Liver (tissue), 9 donors: ENCODE measurements around the gene ASB13. TPM values are rescaled to one million over a fixed set of nuclear protein-coding genes. Genes with fewer than 3 reads are reported as not detected.
A peak's percentile ranks its signal among the peaks of the same experiment; 100 is the strongest.

ENCODE experiments used
- DNase-seq: peaks from one replicate; pipeline ENCODE4 v3.0.0-alpha.2; 2017; ENCODE audit warnings: low spot score
- H3K27ac ChIP-seq, 2 donors: one replicate each; pipeline ENCODE4 v1.7.0; 2013; ENCODE audit warnings: inconsistent platforms in 2 of 2, low read length in 2 of 2, control low read depth in 1 of 2, low read depth in 1 of 2, mild to moderate bottlenecking in 1 of 2
- H3K27me3 ChIP-seq, 4 donors: one replicate each; pipeline versions ENCODE4 v1.6.1 to v1.7.0; 2013; ENCODE audit warnings: low read length in 3 of 4, inconsistent platforms in 1 of 4, mild to moderate bottlenecking in 1 of 4, moderate library complexity in 1 of 4; ENCODE audit not compliant: control insufficient read depth in 4 of 4, insufficient read depth in 4 of 4
- H3K36me3 ChIP-seq, 4 donors: one replicate each; pipeline versions ENCODE4 v1.6.1 to v1.7.0; 2013; ENCODE audit warnings: low read length in 3 of 4, mild to moderate bottlenecking in 3 of 4, low read depth in 1 of 4, moderate library complexity in 1 of 4; ENCODE audit not compliant: control insufficient read depth in 4 of 4, insufficient read depth in 3 of 4
- H3K4me1 ChIP-seq, 4 donors: one replicate each; pipeline versions ENCODE4 v1.6.1 to v1.7.0; 2013; ENCODE audit warnings: low read length in 3 of 4, mild to moderate bottlenecking in 3 of 4, moderate library complexity in 1 of 4; ENCODE audit not compliant: control insufficient read depth in 4 of 4, insufficient read depth in 4 of 4
- H3K4me3 ChIP-seq, 3 donors: one replicate each; pipeline versions ENCODE4 v1.6.1 to v1.7.0; 2013; ENCODE audit warnings: low read length in 3 of 3, control low read depth in 1 of 3, low read depth in 1 of 3, mild to moderate bottlenecking in 1 of 3
- H3K9ac ChIP-seq, 2 donors: one replicate each; pipeline ENCODE4 v1.7.0; 2013; ENCODE audit warnings: low read length in 2 of 2, mild to moderate bottlenecking in 2 of 2, moderate library complexity in 2 of 2, control low read depth in 1 of 2, low read depth in 1 of 2
- H3K9me3 ChIP-seq, 4 donors: one replicate each; pipeline versions ENCODE4 v1.6.1 to v1.7.0; 2013; ENCODE audit warnings: low read length in 3 of 4; ENCODE audit not compliant: control insufficient read depth in 4 of 4
- ATF3 ChIP-seq: IDR thresholded peaks from 2 replicates; pipeline ENCODE4 v1.6.1; 2016; ENCODE audit warnings: antibody characterized with exemption
- CTCF ChIP-seq: fragments of 150-350 bp; IDR thresholded peaks from 2 replicates; pipeline ENCODE4 v1.5.1; 2017; ENCODE audit warnings: improper control_type of control experiment, low read depth, low read length; ENCODE audit not compliant: missing input control
- EGR1 ChIP-seq, 2 donors: IDR thresholded peaks; 2 replicates each; pipeline ENCODE4 v1.6.1; 2016 to 2018; ENCODE audit warnings: antibody characterized with exemption in 2 of 2, low read depth in 2 of 2
- FOXA1 ChIP-seq: IDR thresholded peaks from 2 replicates; pipeline ENCODE4 v1.6.1; 2016; ENCODE audit warnings: antibody characterized with exemption
- FOXA2 ChIP-seq: IDR thresholded peaks from 2 replicates; pipeline ENCODE4 v1.6.1; 2016; ENCODE audit warnings: antibody characterized with exemption
- JUND ChIP-seq, 2 donors: IDR thresholded peaks; 2 replicates each; pipeline ENCODE4 v1.6.1; 2016; ENCODE audit warnings: antibody characterized with exemption in 2 of 2
- NR2F2 ChIP-seq: IDR thresholded peaks from 2 replicates; pipeline ENCODE4 v1.6.1; 2016; ENCODE audit warnings: antibody characterized with exemption
- RAD21 ChIP-seq, 2 donors: IDR thresholded peaks; 2 replicates each; pipeline ENCODE4 v1.6.1; 2016; ENCODE audit warnings: antibody characterized with exemption in 2 of 2, mild to moderate bottlenecking in 2 of 2
- REST ChIP-seq: IDR thresholded peaks from 2 replicates; pipeline ENCODE4 v1.6.1; 2016; ENCODE audit warnings: antibody characterized with exemption, mild to moderate bottlenecking
- RXRA ChIP-seq, 2 donors: IDR thresholded peaks; 2 replicates each; pipeline ENCODE4 v1.6.1; 2017 to 2018; ENCODE audit warnings: antibody characterized with exemption in 2 of 2, mild to moderate bottlenecking in 1 of 2
- YY1 ChIP-seq: IDR thresholded peaks from 2 replicates; pipeline ENCODE4 v1.6.1; 2016; ENCODE audit warnings: antibody characterized with exemption, mild to moderate bottlenecking
- WGBS: extraction: QIAGEN DNeasy Blood & Tissue Kit; methylation state at CpG from one replicate; pipeline ENCODE4 v1.1.7; 2013; 5-methylcytosine and 5-hydroxymethylcytosine counted together
- polyA plus RNA-seq, 2 donors: library from polyadenylated mRNA; stranded (reverse) in 1 of 2; unstranded in 1 of 2; fragments of 200-250 nt in 1 of 2; fragments of >200 nt in 1 of 2; fragmentation: Nextera tagmentation in 1 of 2; extraction: Ambion mirVana in 1 of 2; gene quantifications; one replicate each; pipeline versions ENCODE4 v1.2.1 to v1.2.3, GENCODE V29; 2013 to 2015
- total RNA-seq, 2 donors: library from RNA; depleted of rRNA; stranded (reverse); fragments of >200 nt; gene quantifications; one replicate each; pipeline ENCODE4 v1.2.3, GENCODE V29; 2014
- donor health status: healthy.
- donor health status: healthy.
- donor health status: healthy.
- donor health status: healthy.
- donor health status: healthy.

ASB13 gene
- total and polyA plus RNA-seq, 4 donors = 8.5 to 48.3 (median 42.5) TPM

- 76% methylated on average over 8 of the region's 8 CpGs for WGBS
- Histone ChIP-seq H3K27me3 (no peaks in the 10 kb centered on the region), H3K9me3 (no peaks in the 10 kb centered on the region), H3K9ac (no peak overlapping the region), H3K4me3 (no peak overlapping the region), H3K36me3 (peaks cover 17 to 39% (median 30%) of the 10 kb centered on the region in 4 donors), H3K27ac (peak overlapping the region; percentile 1 to 34), H3K4me1 (peaks cover 2 to 22% (median 19%) of the 10 kb centered on the region in 4 donors)
- no peak for DNase-seq
- TF ChIP-seq CTCF (no peak), REST (no peak), JUND (IDR thresholded peaks at IDR 0.05) (no peak), EGR1 (IDR thresholded peaks at IDR 0.05; ENCODE audit: low read depth in 2 of 2) (no peak), NR2F2 (peak; percentile 40), RAD21 (IDR thresholded peaks at IDR 0.05) (no peak)
Observed at GRCh38 chr10:5643346-5644067, 22.9 kb downstream of the ASB13 start.

GRCh38 chr10:5641501-5641900, 24.9 kb downstream of the ASB13 start:
- DNase-seq = no peak
- Histone ChIP-seq H3K27ac (no peak overlapping the region), H3K9ac (no peak overlapping the region), H3K4me1 (peaks cover 2 to 22% (median 19%) of the 10 kb centered on the region in 4 donors), H3K9me3 (no peaks in the 10 kb centered on the region), H3K4me3 (no peak overlapping the region), H3K27me3 (no peaks in the 10 kb centered on the region), H3K36me3 (peaks cover 15 to 39% (median 29%) of the 10 kb centered on the region in 4 donors)
- WGBS = 97% methylated on average over 25 of the region's 25 CpGs
- TF ChIP-seq FOXA1 = no peak
- TF ChIP-seq FOXA2 = no peak
- no peak for TF ChIP-seq RXRA (IDR thresholded peaks at IDR 0.05)
- TF ChIP-seq ATF3 = no peak
- no peak for TF ChIP-seq CTCF
- no peak for TF ChIP-seq YY1
